Measurements from ENCODE around the gene MPV17L.
"Not testable (repeated sequence)": the region's sequence is repeated elsewhere in the genome, so short reads cannot be mapped to it uniquely, and the experiment has no call there.

GRCh38 chr16:15400314-15400713 is 4.8 kb downstream of the MPV17L start:
- TF ChIP-seq POLR2AphosphoS5 (IDR thresholded peaks at IDR 0.05; ENCODE audit: borderline replicate concordance, low read depth, low read length); EZH2 (IDR thresholded peaks at IDR 0.05): not testable (repeated sequence)

All from SK-N-MC (cell line).